ENCODE data around the gene KANSL1. TPM values are rescaled to one million over a fixed set of nuclear protein-coding genes. Genes with fewer than 3 reads are reported as not detected.

KANSL1 gene
- total and polyA plus RNA-seq, 2 donors (not counting 1 experiment from before 2014, with no cell fraction given): 8.4 to 78.6 TPM

GRCh38 chr17:46100590-46100989 lies 92.6 kb downstream of the KANSL1 start:
- H4K20me1 ChIP-seq (ENCODE audit: control insufficient read depth, extremely low read depth, insufficient read depth, low read length): no peaks in the 10 kb centered on the region
- H3K79me2 ChIP-seq (ENCODE audit: control insufficient read depth, insufficient read depth, low read length): peaks cover 81% of the 10 kb centered on the region
- H3K4me1 ChIP-seq (ENCODE audit: control insufficient read depth, extremely low read depth, insufficient read depth, low read length): peaks cover 9% of the 10 kb centered on the region
- no peak overlapping the region for H3K9ac ChIP-seq (ENCODE audit: insufficient read depth, low read length)
- no peak overlapping the region for H2AFZ ChIP-seq (ENCODE audit: low read length)
- H3K9me3 ChIP-seq (ENCODE audit: control insufficient read depth, insufficient read depth, low read depth, low read length): no peaks in the 10 kb centered on the region
- no peaks in the 10 kb centered on the region for H3K36me3 ChIP-seq (ENCODE audit: control insufficient read depth, insufficient read depth, low read length)
- no peak for TF ChIP-seq EZH2 (IDR thresholded peaks at IDR 0.05; ENCODE audit: low read length, missing control alignments)
- TF ChIP-seq CTCF (conservative IDR thresholded peaks at IDR 0.05 in 1 of 2, IDR thresholded peaks at IDR 0.05 in 1 of 2; ENCODE audit: low read depth in 1 of 2, low read length in 2 of 2): no peak
- no peak overlapping the region for H3K4me3 ChIP-seq (replicated peaks in 1 of 4; ENCODE audit: control extremely low read depth in 1 of 4, insufficient read depth in 1 of 4, low read depth in 3 of 4, low read length in 4 of 4)
- no peak for DNase-seq (ENCODE audit: low read depth in 2 of 2)
- H3K4me2 ChIP-seq (ENCODE audit: extremely low read depth, insufficient read depth, low read length): peak overlapping the region; percentile 36
- H3K27ac ChIP-seq (ENCODE audit: insufficient read depth, low read length): peak overlapping the region; percentile 43
- H3K27me3 ChIP-seq (ENCODE audit: control insufficient read depth, insufficient read depth, low read length): no peaks in the 10 kb centered on the region

- peaks cover 79% of the 10 kb centered on the region for H3K79me2 ChIP-seq (ENCODE audit: control insufficient read depth, insufficient read depth, low read length)
- H4K20me1 ChIP-seq (ENCODE audit: control insufficient read depth, extremely low read depth, insufficient read depth, low read length): no peaks in the 10 kb centered on the region
- H3K4me2 ChIP-seq (ENCODE audit: extremely low read depth, insufficient read depth, low read length): no peak overlapping the region
- no peaks in the 10 kb centered on the region for H3K27me3 ChIP-seq (ENCODE audit: control insufficient read depth, insufficient read depth, low read length)
- TF ChIP-seq EZH2 (IDR thresholded peaks at IDR 0.05; ENCODE audit: low read length, missing control alignments): no peak
- TF ChIP-seq CTCF (conservative IDR thresholded peaks at IDR 0.05 in 1 of 2, IDR thresholded peaks at IDR 0.05 in 1 of 2; ENCODE audit: low read depth in 1 of 2, low read length in 2 of 2): no peak
- H3K4me1 ChIP-seq (ENCODE audit: control insufficient read depth, extremely low read depth, insufficient read depth, low read length): peaks cover 9% of the 10 kb centered on the region
- no peak overlapping the region for H3K4me3 ChIP-seq (replicated peaks in 1 of 4; ENCODE audit: control extremely low read depth in 1 of 4, insufficient read depth in 1 of 4, low read depth in 3 of 4, low read length in 4 of 4)
- H3K9ac ChIP-seq (ENCODE audit: insufficient read depth, low read length): no peak overlapping the region
- no peaks in the 10 kb centered on the region for H3K9me3 ChIP-seq (ENCODE audit: control insufficient read depth, insufficient read depth, low read depth, low read length)
- H3K36me3 ChIP-seq (ENCODE audit: control insufficient read depth, insufficient read depth, low read length): no peaks in the 10 kb centered on the region
- no peak for DNase-seq (ENCODE audit: low read depth in 2 of 2)
- H3K27ac ChIP-seq (ENCODE audit: insufficient read depth, low read length): no peak overlapping the region
- H2AFZ ChIP-seq (ENCODE audit: low read length): no peak overlapping the region
These were observed 93.4 kb downstream of the KANSL1 start for GRCh38 chr17:46099865-46100264.

- H3K27ac ChIP-seq (ENCODE audit: insufficient read depth, low read length): no peak overlapping the region
- no peaks in the 10 kb centered on the region for H3K9me3 ChIP-seq (ENCODE audit: control insufficient read depth, insufficient read depth, low read depth, low read length)
- no peaks in the 10 kb centered on the region for H3K27me3 ChIP-seq (ENCODE audit: control insufficient read depth, insufficient read depth, low read length)
- no peak for TF ChIP-seq CTCF (conservative IDR thresholded peaks at IDR 0.05 in 1 of 2, IDR thresholded peaks at IDR 0.05 in 1 of 2; ENCODE audit: low read depth in 1 of 2, low read length in 2 of 2)
- TF ChIP-seq EZH2 (IDR thresholded peaks at IDR 0.05; ENCODE audit: low read length, missing control alignments): no peak
- H3K4me1 ChIP-seq (ENCODE audit: control insufficient read depth, extremely low read depth, insufficient read depth, low read length): peaks cover 9% of the 10 kb centered on the region
- H3K4me3 ChIP-seq (replicated peaks in 1 of 4; ENCODE audit: control extremely low read depth in 1 of 4, insufficient read depth in 1 of 4, low read depth in 3 of 4, low read length in 4 of 4): no peak overlapping the region
- H2AFZ ChIP-seq (ENCODE audit: low read length): no peak overlapping the region
- no peak overlapping the region for H3K4me2 ChIP-seq (ENCODE audit: extremely low read depth, insufficient read depth, low read length)
- no peaks in the 10 kb centered on the region for H4K20me1 ChIP-seq (ENCODE audit: control insufficient read depth, extremely low read depth, insufficient read depth, low read length)
- H3K36me3 ChIP-seq (ENCODE audit: control insufficient read depth, insufficient read depth, low read length): no peaks in the 10 kb centered on the region
- no peak overlapping the region for H3K9ac ChIP-seq (ENCODE audit: insufficient read depth, low read length)
- DNase-seq (ENCODE audit: low read depth in 2 of 2): peak; percentile 12 to 41
- peaks cover 69% of the 10 kb centered on the region for H3K79me2 ChIP-seq (ENCODE audit: control insufficient read depth, insufficient read depth, low read length)
These were observed 95.7 kb downstream of the KANSL1 start for GRCh38 chr17:46097497-46097896.

Measured in fibroblast of lung (primary cell).